T47D (cell line): Measurements from ENCODE around the gene ARHGAP30.
A peak's percentile ranks its signal among the peaks of the same experiment; 100 is the strongest.
"Not testable (repeated sequence)": the region's sequence is repeated elsewhere in the genome, so short reads cannot be mapped to it uniquely, and the experiment has no call there.

Source experiments
- DNase-seq, 2 experiments: peaks; one replicate each; pipeline versions ENCODE4 v3.0.0 to v3.0.0-alpha.2; 2011 to 2012; ENCODE audit warnings: low read depth in 1 of 2, low spot score in 1 of 2
- JUND ChIP-seq: IDR thresholded peaks from 2 replicates; pipeline ENCODE4 v1.6.1; 2012; ENCODE audit warnings: low read depth
- in situ Hi-C: cut with HindIII; loops from 2 replicates; pipeline ENCODE4 v1.10.0; 2016; ENCODE audit warnings: low sequenced_read_pairs, low pct_unique_long_range_greater_than_20kb

Gene ARHGAP30

DNA sequence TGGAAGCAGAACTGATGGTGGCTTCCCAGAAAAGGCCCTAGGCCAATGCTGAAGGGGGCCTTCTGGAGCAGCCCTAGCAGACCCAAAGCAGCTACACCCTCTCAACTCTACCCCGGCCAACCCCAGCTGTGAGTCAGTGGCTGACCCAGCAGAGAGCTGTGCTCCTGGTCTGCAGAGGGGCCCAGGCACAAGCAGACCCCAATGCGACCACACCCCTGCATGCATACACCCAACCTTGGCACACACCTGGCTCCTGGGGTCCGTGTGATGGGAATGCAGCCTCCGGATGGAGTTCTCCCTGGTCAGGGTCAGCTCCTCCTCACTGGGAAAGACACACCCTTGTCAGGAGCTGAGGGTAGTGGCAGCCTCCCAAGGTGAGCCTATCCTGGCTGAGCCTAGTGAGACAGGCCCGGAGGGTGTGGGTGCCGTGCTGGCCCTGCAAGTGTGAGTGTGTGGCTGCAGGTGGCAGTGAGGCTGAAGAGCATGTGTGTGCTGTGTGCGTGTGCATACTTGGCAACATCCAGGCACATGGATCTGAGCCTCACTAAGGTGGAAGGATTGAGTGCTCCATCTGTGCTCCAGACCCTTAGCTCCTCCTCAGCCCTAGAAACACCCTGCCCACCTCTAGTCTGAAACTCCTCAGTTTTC lies 3.9 kb upstream of the ARHGAP30 start:
- DNase-seq, result peak in 1 of 2 experiments; percentile 58
- no peak for TF ChIP-seq JUND
- in situ Hi-C loops, result no loop called here

GRCh38 chr1:161072751-161073449 lies 3.2 kb upstream of the ARHGAP30 start:
- DNase-seq, result no peak
- in situ Hi-C loops, result no loop called here
- TF ChIP-seq JUND, result no peak

GRCh38 chr1:161071886-161072371 lies 2.2 kb upstream of the ARHGAP30 start:
- DNase-seq, result peak; percentile 81 to 84
- in situ Hi-C loops, result no loop called here
- no peak for TF ChIP-seq JUND

- in situ Hi-C loops, result no loop called here
- DNase-seq, result no peak
- no peak for TF ChIP-seq JUND
Observed at GRCh38 chr1:161070761-161071160, 1.1 kb upstream of the ARHGAP30 start.

- in situ Hi-C loops, result no loop called here
- no peak for DNase-seq
- TF ChIP-seq JUND, result no peak
Observed at GRCh38 chr1:161069241-161069640, 450 bp downstream of the ARHGAP30 start.

DNA sequence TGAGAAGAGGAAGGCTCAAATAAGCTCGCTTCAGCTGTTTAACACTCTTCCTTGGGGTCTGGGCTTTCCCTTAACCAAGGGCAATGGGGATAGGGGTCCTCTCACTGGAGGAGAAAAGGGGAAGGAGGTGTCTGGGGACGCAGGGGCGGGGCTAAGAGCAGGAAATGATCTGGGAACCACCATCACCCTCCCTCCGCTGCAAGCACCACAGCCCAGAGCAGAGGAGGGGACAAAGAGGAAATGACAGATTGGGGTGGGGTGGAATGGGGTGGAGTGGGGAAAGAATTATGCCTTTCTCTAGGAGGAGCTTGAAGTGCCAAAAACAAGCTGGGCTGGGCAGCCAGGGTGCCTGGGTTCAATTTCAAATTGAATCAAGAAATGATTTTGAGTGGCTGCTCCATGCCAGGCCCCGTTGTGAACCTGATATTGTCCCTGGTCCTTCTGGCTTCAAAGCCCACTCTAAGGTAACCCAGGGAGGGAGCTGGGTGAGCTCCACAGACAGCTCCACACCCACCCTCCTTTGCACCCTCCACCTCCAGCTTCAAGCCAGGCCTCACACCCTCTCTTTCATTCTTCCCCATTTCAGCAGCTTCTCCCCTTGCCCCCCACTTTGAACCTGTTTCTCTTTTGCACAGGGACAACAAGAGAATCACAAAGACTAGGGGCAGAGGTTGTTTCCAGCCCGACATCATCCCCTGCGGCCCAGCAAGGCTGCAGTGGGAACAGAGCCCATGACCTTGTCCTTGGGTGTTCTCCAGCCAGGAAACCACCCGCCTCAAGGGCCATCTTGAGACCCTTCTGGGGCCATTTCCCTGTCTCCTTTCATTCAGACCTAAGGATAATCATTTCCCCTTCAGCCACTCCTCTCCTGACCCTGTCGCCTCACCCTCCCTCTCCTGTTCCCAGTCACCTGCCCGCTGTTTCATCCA lies 1.1 kb downstream of the ARHGAP30 start:
- TF ChIP-seq JUND, result no peak

GRCh38 chr1:161066694-161067093 lies 3.0 kb downstream of the ARHGAP30 start:
- in situ Hi-C loops, result no loop called here
- no peak for DNase-seq
- no peak for TF ChIP-seq JUND

More for the DNA sequence above, 1.1 kb downstream of the ARHGAP30 start:
- in situ Hi-C loops, result no loop called here
- DNase-seq, result no peak

DNA sequence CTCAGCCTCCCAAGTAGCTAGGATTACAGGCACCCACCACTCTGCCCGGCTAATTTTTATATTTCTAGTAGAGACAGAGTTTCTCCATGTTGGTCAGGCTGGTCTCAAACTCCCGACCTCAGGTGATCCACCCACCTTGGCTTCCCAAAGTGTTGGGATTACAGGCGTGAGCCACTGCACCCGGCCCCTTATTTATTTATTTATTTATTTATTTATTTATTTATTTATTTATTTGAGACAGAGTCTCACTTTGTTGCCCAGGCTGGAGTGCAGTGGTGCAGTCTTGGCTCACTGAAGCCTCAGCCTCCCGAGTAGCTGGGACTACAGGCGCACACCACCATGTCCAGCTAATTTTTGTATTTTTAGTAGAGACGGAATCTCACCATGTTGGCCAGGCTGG lies 4.0 kb downstream of the ARHGAP30 start:
- in situ Hi-C loops, DNase-seq: not testable (repeated sequence)

GRCh38 chr1:161063936-161064335 lies 5.8 kb downstream of the ARHGAP30 start:
- in situ Hi-C loops, DNase-seq: not testable (repeated sequence)

GRCh38 chr1:161061419-161061818 lies 8.3 kb downstream of the ARHGAP30 start:
- no peak for TF ChIP-seq JUND
- DNase-seq, result no peak
- in situ Hi-C loops, result no loop called here

GRCh38 chr1:161059293-161059692 lies 10.4 kb downstream of the ARHGAP30 start:
- no peak for DNase-seq
- no peak for TF ChIP-seq JUND
- in situ Hi-C loops, result no loop called here

GRCh38 chr1:161054805-161055204 lies 14.9 kb downstream of the ARHGAP30 start:
- no peak for DNase-seq
- in situ Hi-C loops, result no loop called here
- TF ChIP-seq JUND, result no peak

- in situ Hi-C loops, result no loop called here
- no peak for DNase-seq
- no peak for TF ChIP-seq JUND
Observed at GRCh38 chr1:161054232-161054631, 15.5 kb downstream of the ARHGAP30 start.
